NCI-H1105 (cell line): ENCODE results near the gene HIPK4.
"Not testable (repeated sequence)": the region's sequence is repeated elsewhere in the genome, so short reads cannot be mapped to it uniquely, and the experiment has no call there.

Experiments
- DNase-seq: peaks from one replicate; lab custom pipeline; 2025; lab: John Stamatoyannopoulos, UW

HIPK4 gene

DNA sequence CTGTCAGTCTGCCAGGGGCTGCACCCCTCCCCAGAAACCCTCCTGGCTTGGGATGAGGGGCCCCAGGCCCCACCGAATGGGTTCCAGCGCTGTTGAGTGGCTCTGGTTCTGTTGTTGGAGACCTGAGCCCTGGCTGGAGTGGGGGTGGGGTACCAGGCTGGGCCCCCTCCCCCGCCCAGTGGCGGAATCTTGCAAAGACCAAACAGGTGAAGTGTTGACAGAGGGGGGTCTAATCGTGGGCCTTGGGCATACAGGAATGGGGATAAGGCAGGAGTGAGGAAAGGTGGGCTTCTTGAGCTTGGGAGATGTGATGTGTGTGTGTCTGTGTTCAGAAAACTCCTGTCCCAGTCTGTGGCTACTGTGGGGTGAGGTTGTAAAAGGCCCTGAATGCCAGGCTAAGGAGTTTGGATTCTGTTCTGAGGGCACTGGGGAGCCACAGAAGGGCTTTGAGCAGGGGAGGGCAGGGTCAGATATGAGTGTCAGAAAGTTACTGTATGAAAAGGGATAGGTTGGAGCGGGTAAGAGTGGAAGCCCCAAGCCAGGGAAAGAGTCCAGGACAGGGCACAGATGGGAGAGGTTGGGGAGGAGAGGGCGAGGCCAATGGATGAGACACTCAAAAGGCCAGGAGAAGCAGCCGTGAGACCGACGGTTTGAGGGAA is at the start of gene HIPK4:
TSS of gene HIPK4 (minus strand) at position 98 of the 659 bp plus-strand sequence. CDS start 279 bp downstream, outside the sequence.
- no peak for DNase-seq

- no peak for DNase-seq
Observed at GRCh38 chr19:40438284-40438683, 48.3 kb upstream of the HIPK4 start.

GRCh38 chr19:40433391-40434216 is 43.6 kb upstream of the HIPK4 start:
- DNase-seq = peak; percentile 12

- not testable (repeated sequence) for DNase-seq
Observed at GRCh38 chr19:40432760-40433159, 42.8 kb upstream of the HIPK4 start.

- DNase-seq = no peak
Observed at GRCh38 chr19:40431698-40432097, 41.7 kb upstream of the HIPK4 start.

- not testable (repeated sequence) for DNase-seq
Observed at GRCh38 chr19:40430242-40430641, 40.3 kb upstream of the HIPK4 start.

DNA sequence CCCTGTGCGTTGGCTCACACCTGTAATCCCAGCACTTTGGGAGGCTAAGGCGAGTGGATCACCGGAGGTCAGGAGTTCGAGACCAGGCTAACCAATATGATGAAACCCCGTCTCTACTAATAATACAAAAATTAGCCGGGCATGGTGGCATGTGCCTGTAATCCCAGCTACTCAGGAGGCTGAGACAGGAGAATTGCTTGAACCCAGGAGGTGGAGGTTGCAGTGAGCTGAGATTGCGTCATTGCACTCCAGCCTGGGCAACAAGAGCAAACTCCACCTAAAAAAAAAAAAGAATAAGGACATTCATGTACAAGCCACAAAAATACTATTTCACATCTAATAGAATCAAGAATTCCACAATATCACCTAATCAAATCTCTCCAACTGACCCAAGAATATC is 38.2 kb upstream of the HIPK4 start:
- not testable (repeated sequence) for DNase-seq

DNA sequence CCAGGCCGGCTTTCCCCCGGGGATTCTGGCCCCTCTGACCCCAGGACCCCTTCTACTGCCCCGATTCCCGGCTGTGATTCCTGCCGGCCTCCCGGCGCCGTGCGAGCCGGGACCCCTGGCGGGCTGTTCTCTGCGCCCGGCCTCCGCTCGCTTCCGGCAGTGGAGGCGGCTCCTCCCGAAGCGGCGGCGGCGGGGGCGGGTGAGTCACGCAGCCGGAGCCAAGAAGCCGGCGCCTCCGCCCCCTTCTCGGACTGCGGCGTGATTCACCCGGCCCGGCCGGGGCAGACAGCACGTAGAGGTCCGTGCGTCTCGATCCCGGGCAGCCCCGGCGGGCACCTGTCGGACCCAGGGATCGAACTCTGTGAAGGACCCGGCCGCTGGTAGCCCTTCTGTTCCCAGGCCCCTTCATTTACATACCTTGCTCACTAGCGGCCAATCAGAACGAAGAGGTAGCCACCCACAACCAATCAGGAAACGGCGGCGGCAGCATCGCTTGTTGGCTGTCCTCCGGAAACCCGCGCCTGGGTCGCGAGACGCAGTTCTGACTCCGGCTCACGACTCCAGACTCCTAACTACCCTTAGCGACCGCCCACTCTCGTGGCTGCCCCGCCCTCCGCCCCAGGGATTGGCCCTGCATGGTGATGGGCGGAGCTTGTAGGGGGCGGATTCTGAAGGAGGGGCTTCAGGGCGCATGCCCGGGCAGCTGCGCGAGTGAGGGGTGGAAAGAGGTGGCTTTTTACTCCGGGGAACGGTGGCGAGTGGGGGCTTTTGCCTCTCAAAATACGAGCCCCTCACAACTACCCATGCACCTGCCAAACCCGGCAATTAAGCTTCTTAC is 35.7 kb upstream of the HIPK4 start, which contains the start of gene SERTAD1:
TSS of gene SERTAD1 (minus strand) at position 543 of the 838 bp plus-strand sequence. CDS start 2,446 bp downstream, outside the sequence.
- DNase-seq = peak; percentile 98

GRCh38 chr19:40424637-40425449 is 34.9 kb upstream of the HIPK4 start:
- no peak for DNase-seq

- no peak for DNase-seq
Observed at GRCh38 chr19:40423938-40424337, 34.0 kb upstream of the HIPK4 start.

- no peak for DNase-seq
Observed at GRCh38 chr19:40422748-40423566, 33.0 kb upstream of the HIPK4 start.

GRCh38 chr19:40421993-40422747 is 32.2 kb upstream of the HIPK4 start:
- no peak for DNase-seq

DNA sequence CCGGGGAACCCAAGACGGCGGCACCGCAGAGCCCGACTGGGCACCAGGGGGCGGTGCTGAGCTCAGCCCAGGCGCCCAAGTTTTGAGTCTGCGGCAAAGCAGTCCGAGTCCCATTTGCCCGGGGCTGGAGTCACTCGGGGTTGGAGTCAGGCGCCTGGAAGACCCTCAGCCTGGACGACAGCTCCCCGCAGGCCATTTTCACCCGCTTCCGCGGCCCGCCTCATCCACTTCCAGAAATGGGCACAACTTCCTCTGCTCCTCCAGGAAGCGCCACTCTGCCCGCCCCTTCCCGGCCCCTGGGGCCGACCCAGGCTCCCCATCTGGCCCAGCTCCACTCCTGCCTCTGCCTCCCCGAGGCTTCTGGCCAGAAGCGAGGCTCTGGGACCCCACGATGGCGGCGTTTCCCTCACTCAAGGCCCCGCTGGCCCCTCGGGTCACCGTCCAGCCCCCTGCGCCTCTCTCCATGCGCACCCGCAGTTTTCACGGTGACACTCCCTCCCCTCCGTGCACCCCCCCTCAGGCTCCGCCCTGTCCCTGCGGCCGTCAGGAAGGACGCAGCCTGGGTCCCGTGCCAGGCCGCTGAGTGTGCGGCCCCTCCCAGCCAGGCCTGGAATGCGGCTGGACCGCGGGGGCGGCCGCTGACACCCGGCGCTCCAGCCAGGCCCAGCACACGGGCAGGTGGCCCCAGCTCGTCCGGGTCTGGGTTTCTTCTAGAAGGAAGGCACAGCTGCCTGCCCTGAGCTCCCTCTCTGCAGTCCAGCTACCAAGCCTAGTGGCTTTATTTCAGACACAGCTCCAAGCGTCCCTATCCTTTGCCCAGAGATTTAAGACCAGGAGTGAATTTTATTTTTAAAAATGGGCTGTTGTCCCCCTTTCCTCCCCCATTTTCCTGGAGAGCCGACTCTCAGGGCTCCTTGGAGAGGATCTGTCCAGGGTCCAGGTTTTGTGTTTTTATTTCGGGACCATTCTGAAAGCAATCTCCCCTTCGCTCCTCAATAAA is 31.1 kb upstream of the HIPK4 start:
- DNase-seq = peak; percentile 71

- no peak for DNase-seq
Observed at GRCh38 chr19:40420451-40420765, 30.4 kb upstream of the HIPK4 start.

GRCh38 chr19:40419780-40420179 is 29.8 kb upstream of the HIPK4 start:
- no peak for DNase-seq

GRCh38 chr19:40419066-40419612 is 29.2 kb upstream of the HIPK4 start:
- no peak for DNase-seq

- no peak for DNase-seq
Observed at GRCh38 chr19:40418040-40418439, 28.1 kb upstream of the HIPK4 start.

GRCh38 chr19:40417643-40417981 is 27.6 kb upstream of the HIPK4 start:
- DNase-seq = no peak
